Hepatocyte (in vitro differentiated cells): ENCODE measurements around the gene RCCD1.

Experiments used
- CTCF ChIP-seq: fragments of 200-600 bp; sonication (generic); IDR thresholded peaks from 2 replicates; pipeline ENCODE4 v1.5.1; 2016; ENCODE audit warnings: antibody characterized with exemption, mild to moderate bottlenecking; ENCODE audit not compliant: poor library complexity
- EZH2 ChIP-seq: fragments of 200-600 bp; sonication (generic); IDR thresholded peaks from 2 replicates; pipeline ENCODE4 v1.6.1; 2016; ENCODE audit warnings: antibody characterized with exemption, mild to moderate bottlenecking, borderline replicate concordance
- EZH2phosphoT487 ChIP-seq: fragments of 200-600 bp; sonication (generic); IDR thresholded peaks from one replicate; pipeline ENCODE4 v1.6.1; 2018; ENCODE audit warnings: antibody characterized with exemption, mild to moderate bottlenecking, low read depth, moderate library complexity; ENCODE audit not compliant: unreplicated experiment, severe bottlenecking

GRCh38 chr15:90991587-90992285 is 37.1 kb downstream of the RCCD1 start:
- TF ChIP-seq CTCF: no peak
- no peak for TF ChIP-seq EZH2
- no peak for TF ChIP-seq EZH2phosphoT487
